ENCODE measurements around the gene PLXNB3. TPM values are rescaled to one million over a fixed set of nuclear protein-coding genes. Genes with fewer than 3 reads are reported as not detected.

PLXNB3 gene
- total RNA-seq, 3 donors from 2014 or later (not counting 1 experiment from before 2014, with no cell fraction given) = 1.2 to 1.3 TPM; not detected in 1

- 10% methylated on average over 67 of the region's 67 CpGs for WGBS (ENCODE audit: insufficient coverage)
- peak overlapping the region; percentile 66 for H3K4me3 Mint-ChIP-seq
- peak; percentile 60 to 79 for DNase-seq
- intact Hi-C loops (cut with micrococcal nuclease) = loop anchor here (5.0 kb wide), 1 partner anchor 89 kb away; no protein-coding TSS in a partner anchor
- peak; percentile 58 to 72 (median 70) for ATAC-seq
- Histone ChIP-seq H3K4me3 (ENCODE audit: low read length) (peak overlapping the region; percentile 15), H3K9me3 (ENCODE audit: control insufficient read depth, insufficient read depth, low read length) (no peaks in the 10 kb centered on the region), H3K4me1 (ENCODE audit: control insufficient read depth, insufficient read depth, low read length) (peaks cover 85% of the 10 kb centered on the region), H3K27me3 (ENCODE audit: control insufficient read depth, insufficient read depth, low read length) (no peaks in the 10 kb centered on the region), H3K27ac (ENCODE audit: low read length) (peak overlapping the region; percentile 51), H3K36me3 (ENCODE audit: control insufficient read depth, insufficient read depth, low read length) (no peaks in the 10 kb centered on the region)
- no peaks in the 10 kb centered on the region for H3K9me3 Mint-ChIP-seq
- peak overlapping the region; percentile 26 to 83 for H3K27ac Mint-ChIP-seq
- peaks cover 0 to 7% of the 10 kb centered on the region in 2 donors for H3K27me3 Mint-ChIP-seq (ENCODE audit: low read depth in 2 of 2)
- H3K36me3 Mint-ChIP-seq = no peaks in the 10 kb centered on the region
- H3K4me1 Mint-ChIP-seq = peaks cover 56 to 60% of the 10 kb centered on the region in 2 donors
- TF ChIP-seq CTCF (IDR thresholded peaks at IDR 0.05) = no peak
These were observed 54.7 kb downstream of the PLXNB3 start for GRCh38 chrX:153818571-153819383.

- H3K9me3 Mint-ChIP-seq = no peaks in the 10 kb centered on the region
- WGBS (ENCODE audit: insufficient coverage) = 39% methylated on average over 19 of the region's 23 CpGs
- no peaks in the 10 kb centered on the region for H3K36me3 Mint-ChIP-seq
- ATAC-seq (no peak), DNase-seq (no peak)
- Histone ChIP-seq H3K9me3 (ENCODE audit: control insufficient read depth, insufficient read depth, low read length) (no peaks in the 10 kb centered on the region), H3K27me3 (ENCODE audit: control insufficient read depth, insufficient read depth, low read length) (no peaks in the 10 kb centered on the region), H3K36me3 (ENCODE audit: control insufficient read depth, insufficient read depth, low read length) (no peaks in the 10 kb centered on the region), H3K27ac (ENCODE audit: low read length) (peak overlapping the region; percentile 51), H3K4me1 (ENCODE audit: control insufficient read depth, insufficient read depth, low read length) (peaks cover 92% of the 10 kb centered on the region), H3K4me3 (ENCODE audit: low read length) (peak overlapping the region; percentile 15)
- H3K4me1 Mint-ChIP-seq = peaks cover 60 to 66% of the 10 kb centered on the region in 2 donors
- H3K27me3 Mint-ChIP-seq (ENCODE audit: low read depth in 2 of 2) = peaks cover 0 to 6% of the 10 kb centered on the region in 2 donors
- TF ChIP-seq CTCF (IDR thresholded peaks at IDR 0.05) = no peak
- H3K27ac Mint-ChIP-seq = peak overlapping the region; percentile 26 to 83
- peak overlapping the region; percentile 66 for H3K4me3 Mint-ChIP-seq
- intact Hi-C loops (cut with micrococcal nuclease) = loop anchor here (5.0 kb wide), 1 partner anchor 88 kb away; no protein-coding TSS in a partner anchor
These were observed 55.5 kb downstream of the PLXNB3 start for GRCh38 chrX:153819384-153820040.

- Histone ChIP-seq H3K4me3 (ENCODE audit: low read length) (no peak overlapping the region), H3K36me3 (ENCODE audit: control insufficient read depth, insufficient read depth, low read length) (no peaks in the 10 kb centered on the region), H3K4me1 (ENCODE audit: control insufficient read depth, insufficient read depth, low read length) (peaks cover 93% of the 10 kb centered on the region), H3K27ac (ENCODE audit: low read length) (peak overlapping the region; percentile 63), H3K9me3 (ENCODE audit: control insufficient read depth, insufficient read depth, low read length) (no peaks in the 10 kb centered on the region), H3K27me3 (ENCODE audit: control insufficient read depth, insufficient read depth, low read length) (no peaks in the 10 kb centered on the region)
- DNase-seq (no peak), ATAC-seq (no peak)
- TF ChIP-seq CTCF (IDR thresholded peaks at IDR 0.05) = no peak
- H3K4me1 Mint-ChIP-seq = peaks cover 60 to 68% of the 10 kb centered on the region in 2 donors
- H3K27ac Mint-ChIP-seq = peak overlapping the region; percentile 63 to 83
- intact Hi-C loops (cut with micrococcal nuclease) = no loop called here
- no peaks in the 10 kb centered on the region for H3K9me3 Mint-ChIP-seq
- no peaks in the 10 kb centered on the region for H3K36me3 Mint-ChIP-seq
- H3K27me3 Mint-ChIP-seq (ENCODE audit: low read depth in 2 of 2) = no peaks in the 10 kb centered on the region
- 63% methylated on average over 6 of the region's 7 CpGs for WGBS (ENCODE audit: insufficient coverage)
- H3K4me3 Mint-ChIP-seq = peak overlapping the region; percentile 76
These were observed 56.6 kb downstream of the PLXNB3 start for GRCh38 chrX:153820601-153821000.

All from natural killer cell (primary cell).